Mononuclear cell (primary cell): Measurements from ENCODE around the gene TMEM87B. TPM values are rescaled to one million over a fixed set of nuclear protein-coding genes. Genes with fewer than 3 reads are reported as not detected.

ENCODE experiments used
- H3K27me3 ChIP-seq: 2 replicates; pipeline ENCODE4 v1.6.0; 2011; ENCODE audit warnings: low read length, control low read depth; ENCODE audit not compliant: insufficient read depth
- H3K4me1 ChIP-seq: 2 replicates; pipeline ENCODE4 v1.5.1; 2011; ENCODE audit warnings: mild to moderate bottlenecking, low read length, control low read depth; ENCODE audit not compliant: insufficient read depth
- H3K4me3 ChIP-seq: 2 replicates; pipeline ENCODE4 v1.5.1; 2011; ENCODE audit warnings: mild to moderate bottlenecking, low read length, moderate library complexity
- H3K9me3 ChIP-seq: 2 replicates; pipeline ENCODE4 v1.5.1; 2011; ENCODE audit warnings: low read depth, mild to moderate bottlenecking, control low read depth, low read length
- total RNA-seq: library from RNA; depleted of rRNA; stranded (reverse); fragments of >200 nt; gene quantifications from one replicate; pipeline ENCODE4 v1.2.3, GENCODE V29; 2012

Gene TMEM87B
- total RNA-seq, 1 donor, result 16.4 TPM

GRCh38 chr2:112141626-112142007 is 86.5 kb downstream of the TMEM87B start:
- no peaks in the 10 kb centered on the region for H3K9me3 ChIP-seq
- H3K4me3 ChIP-seq, result no peak overlapping the region
- H3K4me1 ChIP-seq, result peaks cover 5% of the 10 kb centered on the region
- peaks cover 27% of the 10 kb centered on the region for H3K27me3 ChIP-seq

DNA sequence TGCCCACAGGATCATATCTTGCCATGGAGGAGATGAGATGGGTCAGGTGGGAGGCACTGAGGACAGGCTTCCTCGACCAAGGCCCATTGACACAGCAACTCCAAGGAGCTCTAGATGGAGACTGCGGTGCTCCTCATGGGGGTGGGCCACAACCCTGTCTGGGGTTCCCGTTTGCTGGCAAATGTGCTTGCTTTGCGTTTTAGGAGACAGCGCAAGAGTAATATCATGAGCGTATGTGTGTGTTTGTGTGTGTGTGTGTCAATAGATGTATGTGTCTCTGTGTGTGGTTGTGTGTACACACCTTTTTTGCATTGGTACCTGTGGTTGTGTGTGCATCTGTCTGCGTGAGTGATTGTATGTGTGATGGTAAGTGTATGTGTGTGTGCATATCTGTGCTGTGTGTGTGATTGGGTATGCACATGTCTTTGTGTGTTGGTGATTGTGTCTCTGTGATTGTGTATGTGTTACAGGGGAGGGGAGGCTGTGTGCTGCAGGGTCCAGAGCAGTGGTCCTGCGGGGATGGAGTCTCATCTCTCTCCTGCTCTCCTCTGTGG is 87.5 kb downstream of the TMEM87B start:
- H3K4me3 ChIP-seq, result no peak overlapping the region
- H3K9me3 ChIP-seq, result no peaks in the 10 kb centered on the region
- peaks cover 5% of the 10 kb centered on the region for H3K4me1 ChIP-seq
- peaks cover 20% of the 10 kb centered on the region for H3K27me3 ChIP-seq

- Histone ChIP-seq H3K27me3 (peaks cover 16% of the 10 kb centered on the region), H3K4me1 (no peaks in the 10 kb centered on the region), H3K4me3 (no peak overlapping the region), H3K9me3 (no peaks in the 10 kb centered on the region)
These were observed 88.1 kb downstream of the TMEM87B start for GRCh38 chr2:112143150-112143549.

GRCh38 chr2:112144966-112145365 is 89.9 kb downstream of the TMEM87B start:
- H3K4me1 ChIP-seq, result no peaks in the 10 kb centered on the region
- H3K9me3 ChIP-seq, result no peaks in the 10 kb centered on the region
- peaks cover 16% of the 10 kb centered on the region for H3K27me3 ChIP-seq
- H3K4me3 ChIP-seq, result no peak overlapping the region

GRCh38 chr2:112147382-112148168 is 92.5 kb downstream of the TMEM87B start:
- Histone ChIP-seq H3K27me3 (no peaks in the 10 kb centered on the region), H3K4me1 (no peaks in the 10 kb centered on the region), H3K4me3 (no peak overlapping the region), H3K9me3 (no peaks in the 10 kb centered on the region)

DNA sequence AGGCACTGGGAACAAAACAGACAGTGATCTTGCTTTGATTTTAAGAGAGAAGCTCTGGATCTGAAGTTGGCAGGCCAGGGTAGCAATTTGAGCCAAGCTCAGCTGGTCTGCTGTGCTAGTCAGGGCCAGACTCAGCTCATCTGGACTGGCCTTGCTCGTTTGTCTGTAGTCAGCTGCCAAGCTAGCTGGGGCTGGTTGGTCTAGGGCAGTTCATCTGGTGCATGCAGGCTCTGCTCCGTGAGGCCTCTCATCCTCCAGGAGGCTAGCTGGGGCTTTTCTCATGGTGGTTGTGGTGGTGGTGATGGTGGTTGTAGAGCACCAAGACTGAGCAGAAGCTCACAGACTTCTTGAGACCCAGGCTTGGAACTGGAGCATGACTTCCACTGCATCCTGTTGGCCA is 93.4 kb downstream of the TMEM87B start:
- Histone ChIP-seq H3K4me3 (no peak overlapping the region), H3K4me1 (no peaks in the 10 kb centered on the region), H3K9me3 (no peaks in the 10 kb centered on the region), H3K27me3 (no peaks in the 10 kb centered on the region)

DNA sequence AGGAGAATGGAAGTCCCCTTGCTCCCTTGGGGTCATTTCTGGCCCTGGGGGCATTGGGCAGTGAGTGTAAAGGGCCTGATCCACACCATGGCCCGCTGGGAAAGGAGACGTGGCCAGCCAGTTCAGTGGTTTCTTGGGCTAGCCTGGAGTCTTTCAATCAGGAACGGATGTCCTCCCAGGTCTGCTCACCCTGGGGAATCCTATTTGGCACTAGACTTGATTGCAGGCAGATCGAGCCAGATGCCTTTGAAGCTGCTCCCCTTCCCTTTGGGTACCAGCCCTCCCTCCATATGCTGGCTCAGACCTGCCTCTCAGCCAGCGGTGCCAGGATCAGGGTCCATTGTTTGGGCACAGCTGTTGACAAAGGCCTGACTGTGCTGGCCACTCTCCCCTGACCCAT is 94.1 kb downstream of the TMEM87B start:
- no peaks in the 10 kb centered on the region for H3K9me3 ChIP-seq
- H3K4me3 ChIP-seq, result no peak overlapping the region
- no peaks in the 10 kb centered on the region for H3K27me3 ChIP-seq
- no peaks in the 10 kb centered on the region for H3K4me1 ChIP-seq

GRCh38 chr2:112149866-112150435 is 94.9 kb downstream of the TMEM87B start:
- Histone ChIP-seq H3K4me1 (peaks cover under 1% of the 10 kb centered on the region), H3K4me3 (no peak overlapping the region), H3K27me3 (no peaks in the 10 kb centered on the region), H3K9me3 (no peaks in the 10 kb centered on the region)

- Histone ChIP-seq H3K9me3 (no peaks in the 10 kb centered on the region), H3K4me3 (no peak overlapping the region), H3K27me3 (no peaks in the 10 kb centered on the region), H3K4me1 (peaks cover 6% of the 10 kb centered on the region)
These were observed 95.4 kb downstream of the TMEM87B start for GRCh38 chr2:112150447-112150846.

DNA sequence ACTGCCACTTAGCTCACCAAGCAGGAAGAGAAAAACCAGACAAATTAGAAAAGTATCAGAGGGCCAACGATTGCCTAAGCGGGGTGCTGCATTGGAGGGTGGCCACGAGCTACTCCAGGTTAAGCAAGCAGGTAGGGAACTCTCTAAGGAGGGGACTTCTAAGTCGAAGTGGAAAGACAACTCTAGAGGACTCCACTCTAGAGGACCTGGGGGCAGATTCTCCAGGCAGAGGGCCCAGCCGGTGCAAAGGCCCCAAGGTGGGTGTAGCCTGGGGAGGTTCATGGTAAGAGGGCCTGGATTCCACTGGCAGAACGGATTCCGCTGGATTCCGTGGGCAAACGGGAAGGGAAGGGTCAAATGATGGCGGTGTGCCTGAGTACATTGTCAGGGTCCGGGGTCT is 95.8 kb downstream of the TMEM87B start:
- Histone ChIP-seq H3K27me3 (no peaks in the 10 kb centered on the region), H3K9me3 (no peaks in the 10 kb centered on the region), H3K4me1 (peaks cover 10% of the 10 kb centered on the region), H3K4me3 (no peak overlapping the region)

- no peaks in the 10 kb centered on the region for H3K27me3 ChIP-seq
- H3K4me1 ChIP-seq, result peaks cover 14% of the 10 kb centered on the region
- H3K9me3 ChIP-seq, result no peaks in the 10 kb centered on the region
- H3K4me3 ChIP-seq, result no peak overlapping the region
These were observed 96.2 kb downstream of the TMEM87B start for GRCh38 chr2:112151271-112151670.

- no peaks in the 10 kb centered on the region for H3K27me3 ChIP-seq
- no peak overlapping the region for H3K4me3 ChIP-seq
- H3K4me1 ChIP-seq, result peaks cover 20% of the 10 kb centered on the region
These were observed 96.8 kb downstream of the TMEM87B start for GRCh38 chr2:112151701-112152440.

DNA sequence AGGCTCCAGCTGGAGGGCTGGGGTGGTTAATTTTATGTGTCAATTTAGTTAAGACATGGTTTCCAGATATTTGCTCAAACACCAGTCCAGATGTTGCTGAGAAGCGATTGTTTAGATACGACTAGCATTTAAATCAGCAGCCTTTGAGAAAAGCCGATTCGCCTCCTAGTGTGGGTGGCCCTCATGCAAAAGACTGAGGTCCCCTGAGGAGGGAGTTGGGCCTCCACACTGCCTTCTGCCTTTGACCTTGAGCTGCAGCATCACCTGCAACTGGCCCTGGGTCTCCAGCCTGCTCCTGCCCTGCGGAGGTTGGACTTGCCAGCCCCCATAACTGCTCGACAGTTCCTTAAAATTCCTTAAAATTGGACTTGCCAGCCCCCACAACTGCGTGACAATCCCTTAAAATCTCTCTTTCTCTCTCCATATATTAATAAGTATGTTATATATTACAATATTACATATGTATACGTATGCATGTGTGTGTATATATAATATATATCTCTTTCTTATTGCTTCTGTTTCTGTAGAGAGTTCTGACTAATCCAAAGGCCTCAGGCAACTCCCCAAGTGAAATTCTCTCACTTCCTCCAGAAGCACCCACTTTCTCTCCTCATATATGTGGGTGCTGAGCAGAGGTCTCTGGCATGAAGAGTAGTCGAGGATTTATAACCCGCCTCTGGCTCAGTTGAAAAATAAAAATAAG is 97.6 kb downstream of the TMEM87B start:
- H3K9me3 ChIP-seq, result no peaks in the 10 kb centered on the region
- no peaks in the 10 kb centered on the region for H3K27me3 ChIP-seq
- peaks cover 20% of the 10 kb centered on the region for H3K4me1 ChIP-seq
- H3K4me3 ChIP-seq, result no peak overlapping the region

More at GRCh38 chr2:112151701-112152440, 96.8 kb downstream of the TMEM87B start:
- H3K9me3 ChIP-seq, result no peaks in the 10 kb centered on the region

- Histone ChIP-seq H3K27me3 (no peaks in the 10 kb centered on the region), H3K4me3 (no peak overlapping the region), H3K9me3 (no peaks in the 10 kb centered on the region), H3K4me1 (peaks cover 20% of the 10 kb centered on the region)
These were observed 98.1 kb downstream of the TMEM87B start for GRCh38 chr2:112153179-112153490.

DNA sequence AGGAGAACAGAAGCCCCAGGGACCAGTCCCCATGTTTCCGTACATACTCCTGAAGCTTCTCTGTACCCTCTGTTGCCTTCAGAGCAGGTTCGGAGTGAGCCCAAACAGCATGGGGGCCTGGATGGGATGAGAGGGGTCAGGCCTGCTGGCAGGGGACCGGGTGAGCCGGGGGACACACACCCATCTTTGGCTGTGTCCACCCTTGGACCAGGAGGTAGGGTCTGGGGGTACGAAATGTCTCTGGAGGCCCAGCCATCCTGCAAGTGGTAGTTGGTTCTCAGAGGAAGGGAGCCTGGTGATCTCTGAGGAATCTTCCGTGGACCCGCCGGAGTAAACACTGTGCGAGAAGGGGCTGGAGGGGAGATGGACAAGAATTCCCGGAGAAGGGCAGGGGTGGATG is 98.4 kb downstream of the TMEM87B start:
- no peaks in the 10 kb centered on the region for H3K27me3 ChIP-seq
- peaks cover 20% of the 10 kb centered on the region for H3K4me1 ChIP-seq
- no peaks in the 10 kb centered on the region for H3K9me3 ChIP-seq
- no peak overlapping the region for H3K4me3 ChIP-seq
